ENCODE measurements around the gene PRIMA1.

GRCh38 chr14:93729993-93730392 is 58.3 kb downstream of the PRIMA1 start:
- TF ChIP-seq CTCF (IDR thresholded peaks at IDR 0.05) (no peak), POLR2A (IDR thresholded peaks at IDR 0.05) (no peak)

All from testis (tissue), 2 donors.